IPS-NIHi11 (cell line): Measurements from ENCODE around the gene TBX10.
"Not testable (repeated sequence)": the region's sequence is repeated elsewhere in the genome, so short reads cannot be mapped to it uniquely, and the experiment has no call there.

Source experiments
- DNase-seq: peaks from one replicate; pipeline ENCODE4 v3.0.0; 2012; ENCODE audit warnings: mixed read lengths, low spot score

TBX10 gene

GRCh38 chr11:67631411-67631810 is 8.2 kb downstream of the TBX10 start:
- no peak for DNase-seq

- no peak for DNase-seq
Measured at GRCh38 chr11:67630943-67631331, 8.6 kb downstream of the TBX10 start.

GRCh38 chr11:67630228-67630942 is 9.2 kb downstream of the TBX10 start:
- DNase-seq: peak; percentile 96

- peak; percentile 76 for DNase-seq
Measured at GRCh38 chr11:67629386-67630227, 10.0 kb downstream of the TBX10 start, which contains the start of gene NUDT8. Gene NUDT8, minus strand, starts transcription at chr11:67629937. Its CDS starts 26 bp downstream, at chr11:67629911.

- DNase-seq: no peak
Measured at GRCh38 chr11:67628710-67629385, 10.7 kb downstream of the TBX10 start.

- DNase-seq: no peak
Measured at GRCh38 chr11:67627812-67628624, 11.5 kb downstream of the TBX10 start.

GRCh38 chr11:67627441-67627811 is 12.1 kb downstream of the TBX10 start:
- no peak for DNase-seq

- no peak for DNase-seq
Measured at GRCh38 chr11:67626970-67627369, 12.6 kb downstream of the TBX10 start.

GRCh38 chr11:67626131-67626833 is 13.3 kb downstream of the TBX10 start:
- DNase-seq: not testable (repeated sequence)

- not testable (repeated sequence) for DNase-seq
Measured at GRCh38 chr11:67623795-67624194, 15.8 kb downstream of the TBX10 start.

GRCh38 chr11:67622905-67623304 is 16.7 kb downstream of the TBX10 start:
- not testable (repeated sequence) for DNase-seq

GRCh38 chr11:67621928-67622327 is 17.6 kb downstream of the TBX10 start:
- DNase-seq: not testable (repeated sequence)

GRCh38 chr11:67620621-67621020 is 18.9 kb downstream of the TBX10 start:
- not testable (repeated sequence) for DNase-seq

- not testable (repeated sequence) for DNase-seq
Measured at GRCh38 chr11:67619683-67620618, 19.6 kb downstream of the TBX10 start.

- DNase-seq: not testable (repeated sequence)
Measured at GRCh38 chr11:67618901-67619659, 20.5 kb downstream of the TBX10 start.

GRCh38 chr11:67617243-67617953 is 22.2 kb downstream of the TBX10 start:
- no peak for DNase-seq

GRCh38 chr11:67616431-67617242 is 22.9 kb downstream of the TBX10 start:
- no peak for DNase-seq
